22Rv1 (cell line): Measurements from ENCODE around the gene LTC4S.
"Not testable (repeated sequence)": the region's sequence is repeated elsewhere in the genome, so short reads cannot be mapped to it uniquely, and the experiment has no call there.

ENCODE experiments used
- H3K27ac ChIP-seq: fragments of 450-650 bp; 2 replicates; pipeline ENCODE4 v1.5.1; 2017
- ZFX ChIP-seq: fragments of 450-650 bp; IDR thresholded peaks from 2 replicates; pipeline ENCODE4 v1.6.1; 2017; ENCODE audit warnings: antibody characterized with exemption, borderline replicate concordance
- TF ChIP-seq, protein P1 (sequence below): fragments of 450-650 bp; IDR thresholded peaks from 2 replicates; pipeline ENCODE4 v1.5.1; 2017; ENCODE audit warnings: mild to moderate bottlenecking

Gene LTC4S

DNA sequence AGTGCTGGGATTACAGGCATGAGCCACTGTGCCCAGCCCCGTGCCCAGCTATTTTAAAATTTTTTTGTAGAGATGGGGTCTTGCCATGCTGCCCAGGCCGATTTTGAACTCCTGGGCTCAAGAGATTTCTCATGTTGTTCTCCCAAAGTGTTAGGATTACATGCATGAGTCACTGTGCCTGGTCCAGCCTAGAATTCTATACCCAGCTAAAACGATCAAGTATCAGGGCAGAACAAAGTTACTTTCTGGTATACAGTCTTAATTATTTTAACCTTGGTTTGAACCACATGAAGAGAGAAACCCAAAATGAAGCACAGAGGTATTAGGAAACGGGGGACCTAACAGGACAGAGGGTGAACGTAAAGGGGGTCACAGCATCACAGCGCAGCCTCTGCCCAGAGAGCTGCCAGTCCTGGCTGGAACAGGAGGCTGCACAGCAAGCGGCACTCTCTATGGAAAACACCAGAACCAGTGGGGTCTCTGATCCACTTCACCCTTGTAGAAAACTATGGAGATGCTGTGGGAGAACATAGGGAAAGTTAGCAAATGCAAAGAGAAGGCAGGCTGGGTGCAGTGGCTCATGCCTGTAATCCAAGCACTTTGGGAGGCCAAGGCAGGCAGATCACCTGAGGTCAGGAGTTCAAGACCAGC lies 37.2 kb downstream of the LTC4S start:
- no peak for TF ChIP-seq ZFX
- TF ChIP-seq, protein P1, sequence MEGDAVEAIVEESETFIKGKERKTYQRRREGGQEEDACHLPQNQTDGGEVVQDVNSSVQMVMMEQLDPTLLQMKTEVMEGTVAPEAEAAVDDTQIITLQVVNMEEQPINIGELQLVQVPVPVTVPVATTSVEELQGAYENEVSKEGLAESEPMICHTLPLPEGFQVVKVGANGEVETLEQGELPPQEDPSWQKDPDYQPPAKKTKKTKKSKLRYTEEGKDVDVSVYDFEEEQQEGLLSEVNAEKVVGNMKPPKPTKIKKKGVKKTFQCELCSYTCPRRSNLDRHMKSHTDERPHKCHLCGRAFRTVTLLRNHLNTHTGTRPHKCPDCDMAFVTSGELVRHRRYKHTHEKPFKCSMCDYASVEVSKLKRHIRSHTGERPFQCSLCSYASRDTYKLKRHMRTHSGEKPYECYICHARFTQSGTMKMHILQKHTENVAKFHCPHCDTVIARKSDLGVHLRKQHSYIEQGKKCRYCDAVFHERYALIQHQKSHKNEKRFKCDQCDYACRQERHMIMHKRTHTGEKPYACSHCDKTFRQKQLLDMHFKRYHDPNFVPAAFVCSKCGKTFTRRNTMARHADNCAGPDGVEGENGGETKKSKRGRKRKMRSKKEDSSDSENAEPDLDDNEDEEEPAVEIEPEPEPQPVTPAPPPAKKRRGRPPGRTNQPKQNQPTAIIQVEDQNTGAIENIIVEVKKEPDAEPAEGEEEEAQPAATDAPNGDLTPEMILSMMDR: no peak
- H3K27ac ChIP-seq: no peak overlapping the region

GRCh38 chr5:179832039-179832745 lies 38.4 kb downstream of the LTC4S start:
- TF ChIP-seq ZFX: no peak
- TF ChIP-seq, protein P1: no peak
- H3K27ac ChIP-seq: no peak overlapping the region

DNA sequence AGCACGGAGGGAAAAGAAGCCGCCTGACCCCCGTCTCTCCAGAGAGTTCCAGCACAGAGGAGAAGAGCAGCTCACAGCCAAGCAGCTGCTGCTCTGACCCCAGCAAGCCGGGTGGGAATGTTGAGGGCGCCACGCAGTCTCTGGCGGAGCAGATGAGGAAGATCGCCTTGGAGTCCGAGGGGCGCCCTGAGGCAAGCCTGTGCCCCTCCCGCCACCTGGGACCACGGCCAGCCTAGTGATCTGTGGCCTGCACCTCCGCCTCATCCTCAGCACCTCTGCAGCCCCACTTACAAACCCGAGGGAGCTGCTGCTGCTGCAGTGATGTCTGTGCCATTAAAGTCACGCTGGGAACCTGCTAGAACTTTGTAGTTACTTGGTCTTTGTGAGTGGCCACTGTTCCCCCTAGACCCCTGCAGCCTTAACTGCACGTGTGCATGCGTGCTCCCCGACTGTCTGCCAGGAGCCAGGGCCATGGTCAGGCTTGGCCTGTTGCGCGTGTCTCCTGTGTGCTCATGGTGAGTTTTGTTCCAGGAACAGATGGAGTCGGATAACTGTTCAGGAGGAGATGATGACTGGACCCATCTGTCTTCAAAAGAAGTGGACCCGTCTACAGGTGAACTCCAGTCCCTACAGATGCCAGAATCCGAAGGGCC lies 39.4 kb downstream of the LTC4S start:
- no peak overlapping the region for H3K27ac ChIP-seq
- TF ChIP-seq, protein P1: no peak
- no peak for TF ChIP-seq ZFX

- H3K27ac ChIP-seq: no peak overlapping the region
- TF ChIP-seq, protein P1: no peak
- no peak for TF ChIP-seq ZFX
These were observed 39.9 kb downstream of the LTC4S start for GRCh38 chr5:179833709-179834070.

DNA sequence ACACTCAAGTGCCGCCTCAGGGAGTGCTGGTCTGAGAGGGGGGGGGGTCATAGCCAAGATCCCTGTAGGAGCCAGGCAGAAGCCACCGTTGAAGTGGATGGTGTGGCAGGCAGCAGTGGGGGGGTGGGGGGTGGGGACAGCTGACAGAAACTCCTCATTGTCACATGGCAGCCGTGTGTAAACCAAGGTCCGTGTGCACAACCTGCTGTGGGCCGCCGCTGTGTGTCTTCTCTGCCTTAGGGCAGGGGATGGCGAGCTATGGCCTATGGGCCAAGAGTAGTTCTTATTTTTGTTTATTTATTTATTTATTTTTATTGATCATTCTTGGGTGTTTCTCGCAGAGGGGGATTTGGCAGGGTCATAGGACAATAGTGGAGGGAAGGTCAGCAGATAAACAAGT lies 40.3 kb downstream of the LTC4S start:
- TF ChIP-seq, protein P1: no peak
- TF ChIP-seq ZFX: no peak

DNA sequence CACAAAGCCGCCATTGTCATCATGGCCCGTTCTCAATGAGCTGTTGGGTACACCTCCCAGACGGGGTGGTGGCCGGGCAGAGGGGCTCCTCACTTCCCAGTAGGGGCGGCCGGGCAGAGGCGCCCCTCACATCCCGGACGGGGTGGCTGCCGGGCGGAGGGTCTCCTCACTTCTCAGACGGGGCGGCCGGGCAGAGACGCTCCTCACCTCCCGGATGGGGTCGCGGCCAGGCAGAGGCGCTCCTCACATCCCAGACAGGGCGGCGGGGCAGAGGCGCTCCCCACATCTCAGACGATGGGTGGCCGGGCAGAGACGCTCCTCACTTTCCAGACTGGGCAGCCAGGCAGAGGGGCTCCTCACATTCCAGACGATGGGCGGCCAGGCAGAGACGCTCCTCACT lies 41.1 kb downstream of the LTC4S start:
- H3K27ac ChIP-seq: not testable (repeated sequence)

More for the DNA sequence above, 40.3 kb downstream of the LTC4S start:
- H3K27ac ChIP-seq: no peak overlapping the region

DNA sequence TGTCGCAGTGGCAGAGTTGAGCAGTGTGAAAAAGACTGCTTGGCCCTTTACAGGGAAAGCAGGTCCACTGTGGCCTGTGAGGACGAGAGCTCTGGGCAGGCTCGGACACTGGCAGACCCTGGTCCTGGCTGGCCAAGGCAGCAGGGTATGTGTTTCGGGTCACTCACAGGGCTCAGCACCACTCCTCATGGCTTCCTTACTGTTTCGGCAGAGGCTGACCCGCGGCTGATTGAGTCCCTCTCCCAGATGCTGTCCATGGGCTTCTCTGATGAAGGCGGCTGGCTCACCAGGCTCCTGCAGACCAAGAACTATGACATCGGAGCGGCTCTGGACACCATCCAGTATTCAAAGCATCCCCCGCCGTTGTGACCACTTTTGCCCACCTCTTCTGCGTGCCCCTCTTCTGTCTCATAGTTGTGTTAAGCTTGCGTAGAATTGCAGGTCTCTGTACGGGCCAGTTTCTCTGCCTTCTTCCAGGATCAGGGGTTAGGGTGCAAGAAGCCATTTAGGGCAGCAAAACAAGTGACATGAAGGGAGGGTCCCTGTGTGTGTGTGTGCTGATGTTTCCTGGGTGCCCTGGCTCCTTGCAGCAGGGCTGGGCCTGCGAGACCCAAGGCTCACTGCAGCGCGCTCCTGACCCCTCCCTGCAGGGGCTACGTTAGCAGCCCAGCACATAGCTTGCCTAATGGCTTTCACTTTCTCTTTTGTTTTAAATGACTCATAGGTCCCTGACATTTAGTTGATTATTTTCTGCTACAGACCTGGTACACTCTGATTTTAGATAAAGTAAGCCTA lies 42.6 kb downstream of the LTC4S start:
- H3K27ac ChIP-seq: no peak overlapping the region
- no peak for TF ChIP-seq ZFX
- TF ChIP-seq, protein P1: no peak
